AG04449 (cell line): ENCODE measurements around the gene CRISPLD2.

Source experiments
- CTCF ChIA-PET: fragments of 350-600 bp; formaldehyde crosslinking; extraction: SDS; loops from one replicate; lab custom pipeline; 2021; ENCODE audit warnings: antibody characterized with exemption; lab: Yijun Ruan, JAX
- POLR2A ChIA-PET: fragments of 400-600, 350-600 bp; formaldehyde crosslinking; extraction: SDS; loops from one replicate; lab custom pipeline; 2020; ENCODE audit warnings: antibody characterized with exemption, inconsistent platforms; lab: Yijun Ruan, JAX
- DNase-seq: peaks from one replicate; pipeline ENCODE4 v3.0.0-alpha.2; 2010; ENCODE audit warnings: low read depth, low spot score
- H3K4me3 ChIP-seq: 2 replicates; pipeline ENCODE4 v1.5.1; 2011; ENCODE audit warnings: low read depth, mild to moderate bottlenecking, control low read depth, low read length
- TF ChIP-seq, protein P1 (sequence below): IDR thresholded peaks from one replicate; pipeline ENCODE4 v1.5.1; 2011; ENCODE audit warnings: mild to moderate bottlenecking, moderate library complexity, low read length, control low read depth, inconsistent platforms; ENCODE audit not compliant: insufficient read depth; ENCODE audit errors: missing control alignments

Gene CRISPLD2

DNA sequence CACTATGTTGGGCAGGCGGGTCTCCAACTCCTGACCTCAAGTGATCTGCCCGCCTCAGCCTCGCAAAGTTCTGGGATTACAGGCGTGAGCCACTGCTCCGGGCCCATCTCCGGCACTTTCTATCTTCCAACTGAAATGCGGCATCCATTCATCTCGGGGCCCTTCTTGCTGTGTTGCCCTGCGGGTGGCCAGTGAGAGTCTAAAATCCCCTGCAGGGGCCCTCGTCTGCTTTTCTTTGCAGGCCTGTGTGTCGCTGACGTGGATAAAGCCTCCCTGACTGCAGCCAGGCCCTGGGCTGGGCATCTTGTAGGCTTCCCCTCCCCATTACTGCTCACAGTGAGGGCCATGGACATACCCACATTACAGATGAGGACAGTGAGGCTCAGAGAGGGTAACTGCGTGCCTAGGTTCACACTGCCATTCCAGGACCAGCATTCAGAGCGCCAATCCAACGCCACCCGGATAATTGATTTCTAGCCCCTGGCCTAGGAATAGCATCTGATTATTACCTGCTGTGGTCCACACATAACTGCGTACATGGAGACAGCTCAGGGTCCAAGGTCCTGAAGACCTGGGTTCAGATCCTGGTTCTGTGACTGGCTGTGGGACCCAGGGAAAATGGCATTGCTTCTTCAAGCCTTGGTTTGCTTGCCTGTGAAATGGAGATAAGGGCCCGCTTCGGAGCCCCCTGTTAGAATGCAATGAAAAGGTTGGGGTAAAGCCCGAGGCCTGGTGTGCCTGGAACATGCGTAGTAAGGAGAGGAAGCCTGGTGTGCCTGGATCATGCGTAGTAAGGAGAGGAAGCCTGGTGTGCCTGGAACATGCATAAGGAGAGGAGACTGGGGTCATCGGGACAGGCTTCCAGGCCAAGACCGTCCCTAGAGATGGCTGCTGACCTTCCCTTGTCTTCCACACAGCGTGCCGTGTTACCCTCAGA lies 25.0 kb downstream of the CRISPLD2 start:
- ChIA-PET POLR2A (no interaction called here), CTCF (no interaction called here)
- TF ChIP-seq, protein P1, sequence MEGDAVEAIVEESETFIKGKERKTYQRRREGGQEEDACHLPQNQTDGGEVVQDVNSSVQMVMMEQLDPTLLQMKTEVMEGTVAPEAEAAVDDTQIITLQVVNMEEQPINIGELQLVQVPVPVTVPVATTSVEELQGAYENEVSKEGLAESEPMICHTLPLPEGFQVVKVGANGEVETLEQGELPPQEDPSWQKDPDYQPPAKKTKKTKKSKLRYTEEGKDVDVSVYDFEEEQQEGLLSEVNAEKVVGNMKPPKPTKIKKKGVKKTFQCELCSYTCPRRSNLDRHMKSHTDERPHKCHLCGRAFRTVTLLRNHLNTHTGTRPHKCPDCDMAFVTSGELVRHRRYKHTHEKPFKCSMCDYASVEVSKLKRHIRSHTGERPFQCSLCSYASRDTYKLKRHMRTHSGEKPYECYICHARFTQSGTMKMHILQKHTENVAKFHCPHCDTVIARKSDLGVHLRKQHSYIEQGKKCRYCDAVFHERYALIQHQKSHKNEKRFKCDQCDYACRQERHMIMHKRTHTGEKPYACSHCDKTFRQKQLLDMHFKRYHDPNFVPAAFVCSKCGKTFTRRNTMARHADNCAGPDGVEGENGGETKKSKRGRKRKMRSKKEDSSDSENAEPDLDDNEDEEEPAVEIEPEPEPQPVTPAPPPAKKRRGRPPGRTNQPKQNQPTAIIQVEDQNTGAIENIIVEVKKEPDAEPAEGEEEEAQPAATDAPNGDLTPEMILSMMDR: no peak
- no peak overlapping the region for H3K4me3 ChIP-seq
- no peak for DNase-seq

- ChIA-PET CTCF (no interaction called here), POLR2A (no interaction called here)
- DNase-seq: no peak
- TF ChIP-seq, protein P1: no peak
- H3K4me3 ChIP-seq: no peak overlapping the region
Measured at GRCh38 chr16:84845496-84846002, 25.8 kb downstream of the CRISPLD2 start.

GRCh38 chr16:84847564-84848355 lies 28.0 kb downstream of the CRISPLD2 start:
- DNase-seq: no peak
- ChIA-PET POLR2A (no interaction called here), CTCF (interaction anchor here (1.1 kb wide), 1 partner anchor 105 kb away, joined by 4 read pairs; no protein-coding TSS in a partner anchor)

GRCh38 chr16:84848986-84849634 lies 29.3 kb downstream of the CRISPLD2 start:
- TF ChIP-seq, protein P1: no peak
- POLR2A ChIA-PET: no interaction called here
- CTCF ChIA-PET: interaction anchor here (1.2 kb wide), 1 partner anchor 17 kb away, joined by 3 read pairs; no protein-coding TSS in a partner anchor
- no peak for DNase-seq
- no peak overlapping the region for H3K4me3 ChIP-seq

More at GRCh38 chr16:84847564-84848355, 28.0 kb downstream of the CRISPLD2 start:
- no peak overlapping the region for H3K4me3 ChIP-seq
- TF ChIP-seq, protein P1: no peak

- no peak for DNase-seq
- ChIA-PET CTCF (interaction anchor here (1.2 to 1.3 kb wide), 2 partner anchors 9 to 16 kb away, joined by 3 read pairs; no protein-coding TSS in a partner anchor), POLR2A (no interaction called here)
- no peak overlapping the region for H3K4me3 ChIP-seq
- TF ChIP-seq, protein P1: no peak
Measured at GRCh38 chr16:84849751-84850150, 30.0 kb downstream of the CRISPLD2 start.
